Peyer's patch (tissue), 4 donors: ENCODE measurements around the gene IL22.

Source experiments
- CTCF ChIP-seq, 6 experiments: fragments of 450-650 bp in 4 of 6; fragments of 200-600 bp in 2 of 6; sonication (generic) in 1 of 6; IDR thresholded peaks; one replicate each; pipeline ENCODE4 v1.5.1; 2017 to 2019; ENCODE audit warnings: antibody characterized with exemption in 6 of 6, mild to moderate bottlenecking in 3 of 6, moderate library complexity in 1 of 6
- POLR2A ChIP-seq, 2 donors: fragments of 450-650 bp; IDR thresholded peaks; one replicate each; pipeline ENCODE4 v1.5.1; 2017; ENCODE audit warnings: antibody characterized with exemption in 2 of 2, mild to moderate bottlenecking in 2 of 2, moderate library complexity in 2 of 2

- TF ChIP-seq CTCF (IDR thresholded peaks at IDR 0.05) (no peak), POLR2A (IDR thresholded peaks at IDR 0.05) (no peak)
These were observed 31.9 kb downstream of the IL22 start for GRCh38 chr12:68221497-68221896.
